HCT116 (cell line): Measurements from ENCODE around the gene MAP3K12.

Source experiments
- CEBPB ChIP-seq: IDR thresholded peaks from 2 replicates; pipeline ENCODE4 v1.6.1; 2012; ENCODE audit warnings: low read depth
- EZH2 ChIP-seq: fragments of 200-600 bp; sonication (generic); IDR thresholded peaks from 2 replicates; pipeline ENCODE4 v1.6.1; 2017; ENCODE audit warnings: antibody characterized with exemption, mixed run types
- POLR2A ChIP-seq: IDR thresholded peaks from 2 replicates; pipeline ENCODE4 v1.7.0; 2011; ENCODE audit warnings: borderline replicate concordance; ENCODE audit not compliant: insufficient read depth, insufficient read length; ENCODE audit errors: extremely low read depth
- POLR2AphosphoS5 ChIP-seq: IDR thresholded peaks from 2 replicates; pipeline ENCODE4 v1.6.1; 2011; ENCODE audit warnings: mild to moderate bottlenecking, low read depth, low read length, moderate library complexity
- SIN3A ChIP-seq: IDR thresholded peaks from 2 replicates; pipeline ENCODE4 v1.6.1; 2012; ENCODE audit warnings: low read depth
- SRF ChIP-seq: IDR thresholded peaks from 2 replicates; pipeline ENCODE4 v1.6.1; 2012; ENCODE audit warnings: low read depth
- YY1 ChIP-seq: IDR thresholded peaks from 2 replicates; pipeline ENCODE4 v1.6.1; 2011; ENCODE audit warnings: low read length, low read depth, moderate library complexity, mild to moderate bottlenecking; ENCODE audit not compliant: insufficient replicate concordance; ENCODE audit errors: extremely low read depth
- TF ChIP-seq, protein P1 (sequence below), 3 experiments: fragments of 200-600 bp in 1 of 3; sonication (generic) in 1 of 3; IDR thresholded peaks in 2 of 3; conservative IDR thresholded peaks in 1 of 3; 2 replicates each; pipeline ENCODE4 v1.5.1; 2012 to 2017; ENCODE audit warnings: low read depth in 2 of 3, low read length in 2 of 3, antibody characterized with exemption in 1 of 3, borderline replicate concordance in 1 of 3, control low read depth in 1 of 3, mild to moderate bottlenecking in 1 of 3, mixed read lengths in 1 of 3, mixed run types in 1 of 3, moderate library complexity in 1 of 3; ENCODE audit not compliant: insufficient read depth in 1 of 3
- TF ChIP-seq, protein P2 (sequence below): IDR thresholded peaks from 2 replicates; pipeline ENCODE4 v1.6.1; 2012
- TF ChIP-seq, protein P3 (sequence below): IDR thresholded peaks from 2 replicates; pipeline ENCODE4 v1.6.1; 2012

DNA sequence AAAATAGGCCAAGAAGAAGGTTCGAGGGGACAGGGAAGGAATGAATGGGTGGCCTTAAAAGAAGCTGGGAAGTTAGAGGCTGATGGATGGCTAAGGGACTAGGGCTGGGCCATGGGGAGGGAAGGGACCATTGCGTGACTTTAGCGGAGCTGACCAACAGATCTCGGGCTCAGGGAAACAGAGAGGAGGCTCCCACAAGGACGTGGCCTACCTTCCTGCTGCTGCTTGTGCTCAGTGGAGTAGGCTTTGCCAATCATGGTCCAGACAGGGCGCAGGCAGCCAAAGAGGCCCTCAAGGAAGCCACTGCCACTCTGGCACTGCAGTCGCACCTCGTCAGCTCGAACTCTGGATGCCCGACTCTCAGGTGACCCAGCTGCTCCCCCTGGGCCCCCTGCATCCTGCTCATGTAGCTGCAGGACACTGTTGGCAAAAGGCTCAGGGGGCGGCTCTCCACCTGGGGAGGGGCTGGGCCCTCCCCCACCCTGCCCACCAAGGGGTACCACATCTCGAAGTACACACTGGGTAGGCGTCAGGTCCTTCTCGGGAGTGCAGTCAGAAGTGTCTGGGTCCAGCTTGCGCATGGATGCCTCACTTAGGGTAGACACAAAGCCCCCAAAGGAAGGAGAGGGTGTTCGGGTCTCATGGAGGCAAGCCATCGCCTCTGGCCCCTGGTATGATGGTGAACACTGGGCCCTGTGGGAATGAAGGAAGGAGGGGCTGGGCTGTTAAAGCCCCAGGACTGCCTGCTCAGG lies 12.3 kb downstream of the MAP3K12 start:
- TF ChIP-seq SIN3A = no peak
- TF ChIP-seq, protein P1, sequence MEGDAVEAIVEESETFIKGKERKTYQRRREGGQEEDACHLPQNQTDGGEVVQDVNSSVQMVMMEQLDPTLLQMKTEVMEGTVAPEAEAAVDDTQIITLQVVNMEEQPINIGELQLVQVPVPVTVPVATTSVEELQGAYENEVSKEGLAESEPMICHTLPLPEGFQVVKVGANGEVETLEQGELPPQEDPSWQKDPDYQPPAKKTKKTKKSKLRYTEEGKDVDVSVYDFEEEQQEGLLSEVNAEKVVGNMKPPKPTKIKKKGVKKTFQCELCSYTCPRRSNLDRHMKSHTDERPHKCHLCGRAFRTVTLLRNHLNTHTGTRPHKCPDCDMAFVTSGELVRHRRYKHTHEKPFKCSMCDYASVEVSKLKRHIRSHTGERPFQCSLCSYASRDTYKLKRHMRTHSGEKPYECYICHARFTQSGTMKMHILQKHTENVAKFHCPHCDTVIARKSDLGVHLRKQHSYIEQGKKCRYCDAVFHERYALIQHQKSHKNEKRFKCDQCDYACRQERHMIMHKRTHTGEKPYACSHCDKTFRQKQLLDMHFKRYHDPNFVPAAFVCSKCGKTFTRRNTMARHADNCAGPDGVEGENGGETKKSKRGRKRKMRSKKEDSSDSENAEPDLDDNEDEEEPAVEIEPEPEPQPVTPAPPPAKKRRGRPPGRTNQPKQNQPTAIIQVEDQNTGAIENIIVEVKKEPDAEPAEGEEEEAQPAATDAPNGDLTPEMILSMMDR (IDR thresholded peaks at IDR 0.05 in 2 of 3, conservative IDR thresholded peaks at IDR 0.05 in 1 of 3; ENCODE audit: borderline replicate concordance in 1 of 3, insufficient read depth in 1 of 3, low read depth in 2 of 3, low read length in 2 of 3) = no peak
- TF ChIP-seq, protein P2, sequence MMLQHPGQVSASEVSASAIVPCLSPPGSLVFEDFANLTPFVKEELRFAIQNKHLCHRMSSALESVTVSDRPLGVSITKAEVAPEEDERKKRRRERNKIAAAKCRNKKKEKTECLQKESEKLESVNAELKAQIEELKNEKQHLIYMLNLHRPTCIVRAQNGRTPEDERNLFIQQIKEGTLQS = no peak
- no peak for TF ChIP-seq POLR2AphosphoS5
- no peak for TF ChIP-seq YY1
- no peak for TF ChIP-seq CEBPB
- TF ChIP-seq, protein P3, sequence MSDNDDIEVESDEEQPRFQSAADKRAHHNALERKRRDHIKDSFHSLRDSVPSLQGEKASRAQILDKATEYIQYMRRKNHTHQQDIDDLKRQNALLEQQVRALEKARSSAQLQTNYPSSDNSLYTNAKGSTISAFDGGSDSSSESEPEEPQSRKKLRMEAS = no peak
- no peak for TF ChIP-seq POLR2A
- TF ChIP-seq EZH2 = no peak
- no peak for TF ChIP-seq SRF
